ENCODE results near the gene TPCN1.

TPCN1 gene

DNA sequence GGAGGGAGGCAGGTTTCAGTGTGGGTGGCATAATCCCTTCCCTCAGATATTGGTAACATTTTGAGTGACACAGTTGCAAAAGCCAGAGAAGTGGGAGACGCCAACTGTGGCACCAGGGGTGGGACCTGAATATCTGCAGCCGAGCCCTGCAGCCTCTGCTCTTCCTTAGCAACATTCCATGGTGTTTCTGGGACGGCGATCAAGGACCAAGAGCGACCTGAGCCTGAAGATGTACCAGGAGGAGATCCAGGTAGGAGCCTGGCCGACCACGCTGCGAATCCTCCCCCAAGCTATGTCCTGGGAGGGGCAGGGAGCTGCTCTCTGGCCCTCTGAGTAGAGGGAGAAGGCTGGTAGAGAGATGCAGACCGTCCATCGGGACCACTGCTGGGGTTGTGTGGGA, 71.8 kb downstream of the TPCN1 start:
- in situ Hi-C loops (cut with MboI; ENCODE audit: low pct_unique_long_range_greater_than_20kb, low sequenced_read_pairs), result no loop called here
- DNase-seq, result no peak

DNA sequence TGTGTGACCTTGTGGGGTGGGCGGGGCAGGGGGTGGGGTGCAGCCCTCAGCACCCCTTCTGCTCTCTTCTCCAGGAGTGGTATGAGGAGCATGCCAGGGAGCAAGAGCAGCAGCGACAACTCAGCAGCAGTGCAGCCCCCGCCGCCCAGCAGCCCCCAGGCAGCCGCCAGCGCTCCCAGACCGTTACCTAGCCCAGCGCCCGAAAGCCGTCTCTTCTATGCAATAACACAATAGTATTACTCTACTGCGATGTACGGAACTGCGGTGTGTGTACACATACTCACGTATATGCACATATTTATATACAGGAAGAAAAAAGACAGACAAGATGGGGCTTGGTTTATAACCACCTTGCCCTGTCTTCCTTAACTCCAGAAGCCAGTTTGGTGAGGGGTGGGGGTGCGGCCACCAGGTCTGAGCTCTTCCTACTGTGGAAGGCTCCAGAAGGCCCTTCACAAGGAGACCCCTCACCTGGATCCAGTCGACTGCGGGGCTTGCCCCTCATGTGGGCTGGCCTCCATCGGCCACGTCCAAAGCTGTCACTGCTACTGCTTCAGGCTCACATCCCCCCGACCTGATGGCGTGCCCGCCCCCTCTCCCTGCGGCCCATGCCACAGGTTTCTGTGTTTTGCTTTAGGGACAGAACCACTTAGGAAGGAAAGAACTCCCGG, 74.8 kb downstream of the TPCN1 start:
- no peak for DNase-seq
- in situ Hi-C loops (cut with MboI; ENCODE audit: low pct_unique_long_range_greater_than_20kb, low sequenced_read_pairs), result no loop called here

DNA sequence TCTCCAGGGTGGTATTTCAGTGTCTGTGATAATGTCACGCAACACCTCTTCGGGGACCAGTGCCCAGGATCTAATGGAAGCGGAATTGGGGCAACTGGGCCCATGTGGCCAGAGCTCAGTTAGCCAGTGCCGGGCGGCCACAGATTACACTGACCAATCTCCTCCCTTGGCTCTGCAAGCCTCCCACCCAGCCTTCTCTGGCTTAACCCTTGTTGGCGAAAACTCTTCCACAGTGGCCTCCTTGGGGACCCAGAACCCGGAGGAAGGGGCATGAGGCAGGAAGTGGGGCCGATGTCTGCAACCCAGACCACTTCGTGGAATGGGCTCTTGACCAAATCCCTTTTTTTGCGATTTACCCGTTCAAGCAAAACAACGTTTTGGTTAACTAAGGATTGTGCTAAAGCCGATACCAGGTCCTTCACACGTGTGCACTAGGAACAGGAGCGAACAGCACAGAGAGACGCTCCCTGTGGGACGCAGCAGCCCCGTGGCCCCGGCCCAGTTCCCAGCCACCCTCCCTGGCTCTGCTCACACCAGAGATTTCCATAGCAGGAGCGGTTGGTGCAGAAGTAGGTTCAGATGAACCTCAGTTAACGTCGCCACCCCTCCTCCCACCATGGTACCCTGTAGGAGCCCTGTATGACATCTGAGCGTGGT, 75.4 kb downstream of the TPCN1 start:
- DNase-seq, result no peak
- in situ Hi-C loops (cut with MboI; ENCODE audit: low pct_unique_long_range_greater_than_20kb, low sequenced_read_pairs), result no loop called here

DNA sequence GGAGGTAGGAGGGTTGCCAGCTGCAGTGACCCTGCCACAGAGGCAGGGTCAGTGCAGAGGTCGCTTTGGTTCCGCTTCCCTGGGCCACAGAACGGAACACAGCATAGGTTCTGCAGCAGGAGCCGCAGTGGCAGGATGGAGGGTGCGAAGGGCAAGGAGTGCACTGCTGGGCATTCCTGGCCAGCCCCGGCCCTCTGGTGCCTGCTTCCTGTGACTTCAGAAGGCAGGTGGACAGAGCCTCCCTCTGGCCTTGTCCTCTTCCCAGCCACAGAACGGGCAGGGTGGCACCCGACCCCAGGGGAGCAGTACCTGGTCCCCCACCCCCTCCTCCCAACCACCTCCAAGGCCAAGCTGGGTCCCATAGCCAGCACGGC, 75.9 kb downstream of the TPCN1 start:
- no peak for DNase-seq
- in situ Hi-C loops (cut with MboI; ENCODE audit: low pct_unique_long_range_greater_than_20kb, low sequenced_read_pairs), result no loop called here

GRCh38 chr12:113297621-113298471, 76.6 kb downstream of the TPCN1 start:
- no peak for DNase-seq
- in situ Hi-C loops (cut with MboI; ENCODE audit: low pct_unique_long_range_greater_than_20kb, low sequenced_read_pairs), result no loop called here

DNA sequence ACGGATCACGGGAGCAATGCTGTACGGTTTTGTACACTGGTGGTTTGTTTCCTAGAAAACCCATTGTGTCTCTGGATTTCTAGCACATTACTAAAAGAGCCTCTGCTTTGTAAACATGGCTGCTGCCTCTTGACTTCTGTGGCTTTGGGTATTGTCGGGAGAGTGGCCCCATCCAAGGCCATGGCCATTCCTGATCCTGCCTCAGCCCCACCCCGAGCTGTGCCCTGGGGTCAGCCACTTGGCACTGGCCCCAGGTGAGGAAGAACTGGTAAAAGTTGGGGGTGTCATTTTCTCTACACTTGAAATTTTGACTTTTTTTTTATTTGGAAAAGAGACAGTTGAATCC, 77.2 kb downstream of the TPCN1 start:
- in situ Hi-C loops (cut with MboI; ENCODE audit: low pct_unique_long_range_greater_than_20kb, low sequenced_read_pairs), result no loop called here
- DNase-seq, result no peak

DNA sequence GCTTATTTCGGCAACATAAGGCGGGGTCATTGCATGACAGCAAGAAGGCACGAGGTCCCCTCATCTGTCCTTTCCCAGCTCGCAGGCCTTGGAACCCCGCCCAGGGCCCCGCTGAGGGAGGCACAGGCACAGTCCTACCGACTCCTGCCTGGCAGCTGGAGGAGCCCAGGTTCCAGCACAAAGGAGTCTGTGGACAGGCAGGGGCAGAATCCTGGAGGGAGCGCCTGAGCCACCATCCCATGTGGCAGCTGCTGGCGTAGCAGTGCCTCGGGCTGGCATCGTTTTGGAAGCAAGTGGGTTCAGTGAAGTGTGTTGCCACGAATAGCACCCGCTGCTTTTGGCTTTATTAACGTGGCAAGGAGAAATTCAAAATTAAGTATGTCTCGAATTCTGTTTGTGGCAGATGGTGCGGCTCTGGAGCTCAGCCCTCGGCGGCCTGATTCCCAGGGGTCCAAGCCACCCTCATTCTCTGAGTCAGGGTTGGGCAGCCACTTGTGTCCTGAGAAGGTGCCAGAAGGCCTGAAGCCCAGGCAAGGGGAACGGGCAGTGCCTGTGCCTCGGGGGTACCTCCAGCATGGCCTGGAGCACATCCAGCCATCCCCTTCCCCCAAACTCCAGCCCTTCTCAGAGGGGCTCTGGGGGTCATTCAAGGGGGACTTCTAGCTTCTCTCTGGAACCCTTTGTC, 77.7 kb downstream of the TPCN1 start:
- in situ Hi-C loops (cut with MboI; ENCODE audit: low pct_unique_long_range_greater_than_20kb, low sequenced_read_pairs), result no loop called here
- DNase-seq, result no peak

- DNase-seq, result no peak
- in situ Hi-C loops (cut with MboI; ENCODE audit: low pct_unique_long_range_greater_than_20kb, low sequenced_read_pairs), result no loop called here
Observed at GRCh38 chr12:113299619-113300237, 78.5 kb downstream of the TPCN1 start.

- DNase-seq, result no peak
- in situ Hi-C loops (cut with MboI; ENCODE audit: low pct_unique_long_range_greater_than_20kb, low sequenced_read_pairs), result no loop called here
Observed at GRCh38 chr12:113301811-113302210, 80.5 kb downstream of the TPCN1 start.

DNA sequence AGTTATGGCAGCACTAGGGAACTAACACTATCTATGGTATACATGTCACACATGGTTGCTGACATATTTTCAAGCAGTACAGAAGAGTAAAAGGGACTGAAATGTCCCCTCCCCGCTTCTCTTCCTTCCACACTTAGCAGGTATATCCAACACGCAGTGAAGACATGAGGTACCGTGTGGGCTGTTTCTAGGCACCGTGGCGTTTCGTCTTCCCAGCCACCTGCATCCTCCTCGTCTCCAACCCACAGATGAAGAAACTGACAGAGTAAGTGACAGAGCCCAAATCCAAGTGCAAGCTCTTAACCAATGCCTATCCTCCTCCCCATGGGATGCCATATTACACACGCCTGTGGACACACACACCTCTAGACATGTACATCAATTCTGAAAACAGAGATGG, 81.2 kb downstream of the TPCN1 start:
- in situ Hi-C loops (cut with MboI; ENCODE audit: low pct_unique_long_range_greater_than_20kb, low sequenced_read_pairs), result no loop called here
- DNase-seq, result no peak

DNA sequence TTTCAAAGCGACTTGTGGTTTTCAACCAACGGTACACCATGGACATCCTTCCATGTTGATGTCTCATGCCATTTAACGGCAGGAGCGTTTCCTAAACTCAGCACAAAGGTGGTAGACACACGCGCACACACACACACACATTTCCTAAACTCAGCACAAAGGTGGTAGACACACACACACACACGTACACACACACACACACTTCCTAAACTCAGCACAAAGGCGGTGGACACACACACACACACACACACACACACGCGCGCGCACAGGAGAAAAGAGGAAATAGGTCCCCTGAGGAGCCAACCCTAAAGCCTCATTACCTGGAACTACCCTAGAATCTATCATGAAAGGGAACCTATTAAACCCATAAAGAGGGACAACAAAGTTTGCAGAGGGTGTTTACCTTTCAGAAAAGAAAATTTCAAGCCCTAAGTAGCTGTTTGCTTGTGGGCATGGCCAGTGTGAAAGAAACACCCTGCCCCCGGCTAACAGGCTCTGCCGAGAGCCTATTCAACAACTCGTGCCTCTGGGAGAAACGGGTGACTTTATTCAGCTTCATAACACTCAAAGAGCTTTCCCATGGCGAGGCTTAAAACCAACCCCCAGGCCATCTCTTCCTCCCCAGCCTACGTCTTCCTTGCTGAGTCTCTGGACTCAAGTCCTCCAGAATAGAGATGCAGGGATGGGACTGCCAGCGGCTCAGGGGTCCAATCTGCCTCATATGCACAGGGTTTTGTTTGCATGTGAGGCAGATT, 81.8 kb downstream of the TPCN1 start:
- in situ Hi-C loops (cut with MboI; ENCODE audit: low pct_unique_long_range_greater_than_20kb, low sequenced_read_pairs), result no loop called here
- peak; percentile 91 for DNase-seq

DNA sequence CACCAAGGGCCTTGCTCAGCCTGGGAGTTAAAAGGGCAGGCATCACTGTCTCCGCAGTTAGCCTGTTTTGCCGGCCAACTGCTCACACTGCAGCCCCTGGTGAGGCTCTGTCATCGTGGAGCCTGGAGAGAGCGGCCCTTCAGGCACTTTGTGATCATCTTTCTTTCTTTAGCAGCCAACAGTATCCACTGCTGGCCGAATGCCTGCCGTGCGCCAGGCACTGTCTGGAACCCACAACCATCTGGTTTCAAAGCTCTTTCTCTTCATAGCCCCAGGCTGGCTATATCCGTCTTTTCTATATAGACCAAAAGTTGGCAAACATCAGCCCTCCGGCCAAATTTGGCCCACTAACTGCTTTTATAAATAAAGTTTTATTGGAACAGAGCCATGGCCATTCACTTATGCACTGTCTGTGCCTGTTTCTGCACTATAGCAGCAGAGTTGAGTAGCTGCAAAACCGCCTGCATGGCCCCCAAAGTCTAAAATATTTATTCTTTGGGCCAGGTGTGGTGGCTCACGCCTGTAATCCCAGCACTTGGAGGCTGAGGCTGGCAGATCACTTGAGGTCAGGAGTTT, 84.1 kb downstream of the TPCN1 start:
- in situ Hi-C loops (cut with MboI; ENCODE audit: low pct_unique_long_range_greater_than_20kb, low sequenced_read_pairs), result no loop called here
- no peak for DNase-seq

GRCh38 chr12:113306382-113306781, 85.1 kb downstream of the TPCN1 start:
- in situ Hi-C loops (cut with MboI; ENCODE audit: low pct_unique_long_range_greater_than_20kb, low sequenced_read_pairs), result no loop called here
- DNase-seq, result no peak

- peak; percentile 32 for DNase-seq
- in situ Hi-C loops (cut with MboI; ENCODE audit: low pct_unique_long_range_greater_than_20kb, low sequenced_read_pairs), result no loop called here
Observed at GRCh38 chr12:113310489-113310888, 89.2 kb downstream of the TPCN1 start.

DNA sequence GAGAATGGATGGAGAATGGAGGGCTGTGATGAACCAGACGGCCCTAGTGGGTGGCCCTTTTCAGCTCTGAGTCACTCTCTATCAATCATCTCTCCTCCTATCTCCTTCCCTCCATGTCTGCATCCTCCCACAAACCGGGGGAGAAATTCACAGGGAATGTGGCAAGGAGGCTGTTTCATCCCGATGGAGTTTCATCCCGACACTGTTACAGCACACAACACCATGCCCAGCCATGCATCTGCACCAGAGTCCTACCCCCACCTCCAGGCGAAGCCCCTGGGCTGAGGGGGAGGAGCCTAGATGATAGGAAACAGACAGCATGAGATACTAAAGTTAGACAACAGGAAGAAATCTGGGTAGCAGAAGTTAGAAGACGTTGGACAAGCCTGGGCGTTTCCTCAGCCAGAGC, 92.9 kb downstream of the TPCN1 start:
- no peak for DNase-seq
- in situ Hi-C loops (cut with MboI; ENCODE audit: low pct_unique_long_range_greater_than_20kb, low sequenced_read_pairs), result no loop called here

DNA sequence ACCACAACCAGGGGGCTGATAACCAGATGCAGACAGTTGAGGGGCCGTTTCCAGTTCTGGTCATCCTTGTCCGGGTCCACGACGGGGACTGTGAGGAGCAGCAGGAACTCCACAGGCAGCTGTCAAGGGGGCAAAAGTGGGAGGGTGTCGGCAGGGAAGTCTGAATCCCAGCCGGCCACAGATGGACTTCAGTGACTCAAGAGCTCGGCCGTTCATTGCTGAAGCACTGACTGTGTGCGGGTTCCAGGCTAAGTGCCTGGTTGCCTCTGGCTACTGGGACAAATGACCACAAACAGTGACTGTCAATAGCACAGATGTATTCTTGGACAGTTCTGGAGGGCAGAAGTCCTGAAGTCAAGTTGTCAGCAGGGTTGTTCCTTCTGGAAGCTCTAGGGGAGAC, 94.1 kb downstream of the TPCN1 start:
- in situ Hi-C loops (cut with MboI; ENCODE audit: low pct_unique_long_range_greater_than_20kb, low sequenced_read_pairs), result no loop called here

DNA sequence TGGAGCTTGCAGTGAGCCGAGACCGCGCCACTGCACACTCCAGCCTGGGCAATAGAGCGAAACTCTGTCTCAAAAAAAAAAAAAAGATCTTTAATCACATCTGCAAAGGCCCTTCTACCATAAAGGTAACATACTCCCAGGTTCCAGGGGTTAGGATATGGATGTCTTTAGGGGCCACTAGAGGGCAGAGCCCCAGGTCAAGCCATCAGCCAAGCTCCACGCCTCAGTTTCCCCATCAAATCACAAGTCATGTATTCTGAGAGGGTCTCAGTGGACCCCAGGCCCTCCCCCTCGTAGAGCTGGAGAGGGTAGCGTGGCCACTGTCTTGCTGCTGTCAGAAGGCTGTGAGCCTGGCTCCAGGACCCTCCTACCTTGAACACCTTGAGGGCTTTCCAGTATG, 94.9 kb downstream of the TPCN1 start:
- DNase-seq, result no peak
- in situ Hi-C loops (cut with MboI; ENCODE audit: low pct_unique_long_range_greater_than_20kb, low sequenced_read_pairs), result no loop called here

More for the DNA sequence above, 94.1 kb downstream of the TPCN1 start:
- no peak for DNase-seq

DNA sequence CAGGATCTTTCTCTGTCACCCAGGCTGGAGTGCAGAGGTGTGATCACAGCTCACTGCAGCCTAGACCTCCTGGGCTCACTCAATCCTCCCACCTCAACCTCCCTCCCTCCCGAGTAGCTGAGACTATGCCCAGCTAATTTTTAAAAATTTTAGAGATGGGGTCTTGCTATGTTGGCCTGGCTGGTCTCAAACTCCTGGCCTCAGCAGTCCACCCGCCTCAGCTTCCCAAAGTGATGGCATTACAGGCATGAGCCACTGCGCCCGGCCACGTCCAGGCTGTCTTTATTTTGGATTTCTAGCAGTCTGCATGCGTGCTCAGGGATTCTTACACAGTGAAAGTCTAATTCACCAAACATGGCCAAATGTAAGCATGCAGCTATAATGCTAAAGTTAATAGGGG, 95.9 kb downstream of the TPCN1 start:
- in situ Hi-C loops (cut with MboI; ENCODE audit: low pct_unique_long_range_greater_than_20kb, low sequenced_read_pairs), result no loop called here

More for the DNA sequence above, 95.9 kb downstream of the TPCN1 start:
- no peak for DNase-seq

All from KBM-7 (cell line).